GM19351 (cell line): Measurements from ENCODE around the gene GUF1.

Source experiments
- ATAC-seq: cut with Tn5 transposase; IDR thresholded peaks from one replicate; pipeline ENCODE4 v1.9.1; 2021; ENCODE audit warnings: mild to moderate bottlenecking, moderate library complexity; ENCODE audit not compliant: unreplicated experiment

Gene GUF1

GRCh38 chr4:44678094-44679041, at the start of gene GUF1:
Gene GUF1, plus strand, starts transcription at chr4:44678420. Its CDS starts 203 bp downstream, at chr4:44678623.
- peak; percentile 90 for ATAC-seq

GRCh38 chr4:44629280-44629866, 48.8 kb upstream of the GUF1 start:
- ATAC-seq = peak; percentile 98

GRCh38 chr4:44632089-44632488, 46.1 kb upstream of the GUF1 start:
- ATAC-seq = no peak

- no peak for ATAC-seq
These were observed 45.5 kb upstream of the GUF1 start for GRCh38 chr4:44632733-44633132.

- no peak for ATAC-seq
These were observed 40.1 kb upstream of the GUF1 start for GRCh38 chr4:44638091-44638490.

- ATAC-seq = no peak
These were observed 32.1 kb upstream of the GUF1 start for GRCh38 chr4:44646151-44646550.

GRCh38 chr4:44651425-44651824, 26.8 kb upstream of the GUF1 start, which contains the start of gene YIPF7:
Gene YIPF7, minus strand, starts transcription at chr4:44651625. Its CDS starts 1,525 bp downstream, at chr4:44650100.
- no peak for ATAC-seq

GRCh38 chr4:44652002-44652401, 26.2 kb upstream of the GUF1 start:
- no peak for ATAC-seq

GRCh38 chr4:44660396-44660795, 17.8 kb upstream of the GUF1 start:
- no peak for ATAC-seq

GRCh38 chr4:44661940-44662622, 16.1 kb upstream of the GUF1 start:
- peak; percentile 6 for ATAC-seq

- ATAC-seq = peak; percentile 85
These were observed 15.6 kb upstream of the GUF1 start for GRCh38 chr4:44662623-44663005.

GRCh38 chr4:44663539-44664263, 14.5 kb upstream of the GUF1 start:
- ATAC-seq = no peak

GRCh38 chr4:44668526-44668925, 9.7 kb upstream of the GUF1 start:
- ATAC-seq = no peak

- no peak for ATAC-seq
These were observed 7.6 kb upstream of the GUF1 start for GRCh38 chr4:44670506-44671199.

- no peak for ATAC-seq
These were observed 6.6 kb upstream of the GUF1 start for GRCh38 chr4:44671636-44672035.

- ATAC-seq = no peak
These were observed 3.7 kb upstream of the GUF1 start for GRCh38 chr4:44674471-44674870.

GRCh38 chr4:44675366-44675765, 2.9 kb upstream of the GUF1 start:
- no peak for ATAC-seq

GRCh38 chr4:44679060-44679459, 840 bp downstream of the GUF1 start:
- ATAC-seq = no peak

- ATAC-seq = no peak
These were observed 6.4 kb downstream of the GUF1 start for GRCh38 chr4:44684648-44685047.

GRCh38 chr4:44700427-44700826, 22.2 kb downstream of the GUF1 start:
- ATAC-seq = no peak
